Sciatic nerve (tissue), 2 donors: ENCODE measurements around the gene ARRDC1. TPM values are rescaled to one million over a fixed set of nuclear protein-coding genes. Genes with fewer than 3 reads are reported as not detected.

Experiments used
- ATAC-seq: fragments of 200-7000 bp; cut with Tn5 transposase; one replicate; pipeline ENCODE4 v1.9.1; 2020; ENCODE audit warnings: mild to moderate bottlenecking, moderate library complexity
- DNase-seq: peaks from one replicate; pipeline ENCODE4 v3.0.0-alpha.2; 2020; ENCODE audit warnings: low spot score
- intact Hi-C: fragments of 100-400 bp; cut with DNase I; formaldehyde crosslinking; loops from one replicate; pipeline ENCODE4 v1.14.2; 2022
- total RNA-seq: library from RNA; stranded (reverse); fragmentation: NEBNext Ultra II Directional; extraction: Animal tissue kit (Norgen Biotek cat#: 25700); gene quantifications from one replicate; pipeline ENCODE4 v1.2.1, GENCODE V29; 2021
- donor health status: DM: no; HTN: no; CAD: no.
- donor health status: DM: no; HTN: no; CAD: no.

ARRDC1 gene
- total RNA-seq, 1 donor from 2014 or later, result 30.6 TPM

DNA sequence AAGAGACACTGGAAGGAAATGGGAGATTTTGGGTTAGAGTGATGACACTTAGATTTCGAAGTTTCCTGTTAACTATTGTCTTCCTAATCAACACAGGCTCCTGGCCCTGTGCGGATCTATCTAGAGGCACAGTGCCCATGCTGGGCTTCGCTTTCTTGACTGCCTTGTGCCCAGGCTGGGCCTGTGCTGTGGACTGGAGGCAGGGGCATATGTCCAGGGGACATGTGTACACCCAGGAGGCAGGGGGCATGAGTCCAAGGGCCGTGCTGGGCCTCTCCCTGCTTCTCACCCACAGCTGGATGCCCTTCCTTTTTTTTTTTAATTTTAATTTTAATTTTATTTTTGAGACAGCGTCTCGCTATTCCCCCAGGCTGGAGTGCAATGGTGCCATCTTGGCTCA is 50.9 kb downstream of the ARRDC1 start:
- intact Hi-C loops, result no loop called here
- ATAC-seq (no peak), DNase-seq (no peak)

DNA sequence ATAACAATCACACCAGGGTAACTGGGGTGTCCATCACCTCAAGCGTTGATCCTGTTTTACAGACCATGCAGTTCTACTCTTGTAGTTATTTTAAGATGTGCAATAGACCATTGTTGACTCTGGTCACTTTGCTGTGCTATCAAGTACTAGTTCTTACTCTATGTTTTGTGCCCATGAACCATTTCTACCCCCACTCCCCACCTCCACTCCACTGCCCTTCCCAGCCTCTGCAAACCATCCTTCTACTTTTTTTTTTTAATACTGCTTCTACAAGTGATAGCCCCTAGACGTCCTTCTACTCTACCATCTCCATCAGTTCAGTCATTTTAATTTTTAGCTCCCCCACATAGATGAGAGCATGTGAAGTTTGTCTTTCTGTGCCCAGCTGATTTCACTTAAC is 52.1 kb downstream of the ARRDC1 start:
- ATAC-seq, result no peak
- no peak for DNase-seq
- intact Hi-C loops, result no loop called here

DNA sequence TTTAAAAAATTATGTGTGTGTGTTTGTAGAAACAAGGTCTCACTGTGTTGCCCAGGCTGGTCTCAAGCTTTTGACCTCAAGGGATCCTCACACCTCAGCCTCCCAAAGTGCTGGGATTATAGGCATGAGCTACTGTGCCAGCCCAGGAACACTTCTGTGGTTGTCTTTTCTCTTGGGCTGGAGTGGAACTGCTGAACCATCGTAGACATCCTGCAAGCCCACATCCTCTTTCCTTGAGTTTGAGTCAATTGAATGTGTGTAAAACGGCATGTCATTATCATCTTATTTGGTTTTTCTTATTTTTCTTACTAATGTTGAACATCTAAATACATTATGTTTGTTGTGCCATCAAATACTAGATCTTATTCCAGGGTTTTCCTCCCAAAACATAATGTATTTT is 53.3 kb downstream of the ARRDC1 start:
- no peak for ATAC-seq
- intact Hi-C loops, result no loop called here
- DNase-seq, result no peak

DNA sequence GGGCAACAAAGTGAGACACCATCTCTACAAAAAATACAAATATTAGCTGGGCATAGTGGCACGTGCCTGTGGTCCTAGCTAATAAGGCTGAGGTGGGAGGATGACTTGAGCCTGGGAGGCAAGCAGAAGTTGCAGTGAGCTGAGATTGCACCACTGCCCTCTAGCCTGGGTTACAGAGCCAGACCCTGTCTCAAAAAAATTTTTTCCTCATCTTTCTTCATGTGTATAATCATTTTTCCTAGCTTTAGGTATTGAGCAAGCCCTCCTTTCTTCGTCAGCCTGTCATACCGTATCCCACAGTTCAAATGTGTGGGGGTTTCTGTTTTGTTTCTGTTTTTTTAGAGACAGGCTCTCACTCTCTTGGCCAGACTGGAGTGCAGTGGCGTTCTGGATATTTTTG is 54.7 kb downstream of the ARRDC1 start:
- intact Hi-C loops, result no loop called here
- no peak for DNase-seq
- peak; percentile 39 for ATAC-seq

DNA sequence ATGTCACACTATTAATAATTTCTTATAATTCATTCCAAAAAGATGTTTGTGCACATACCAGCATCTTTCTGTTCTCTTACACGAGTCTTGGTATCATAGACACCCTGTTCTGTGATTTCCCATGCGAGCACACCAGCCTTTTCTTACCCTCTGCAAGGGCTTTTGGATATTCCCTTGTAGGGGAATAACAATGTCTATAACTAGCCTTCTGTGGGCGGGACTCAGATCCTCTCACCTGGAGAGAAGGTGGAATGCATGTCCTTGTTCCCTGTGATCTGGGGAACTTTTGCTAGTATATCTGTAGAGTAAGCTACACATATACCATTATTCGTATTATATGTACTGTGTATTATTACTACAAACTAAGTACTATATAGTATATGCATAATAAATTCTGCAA is 58.1 kb downstream of the ARRDC1 start:
- no peak for DNase-seq
- no peak for ATAC-seq
- intact Hi-C loops, result no loop called here

DNA sequence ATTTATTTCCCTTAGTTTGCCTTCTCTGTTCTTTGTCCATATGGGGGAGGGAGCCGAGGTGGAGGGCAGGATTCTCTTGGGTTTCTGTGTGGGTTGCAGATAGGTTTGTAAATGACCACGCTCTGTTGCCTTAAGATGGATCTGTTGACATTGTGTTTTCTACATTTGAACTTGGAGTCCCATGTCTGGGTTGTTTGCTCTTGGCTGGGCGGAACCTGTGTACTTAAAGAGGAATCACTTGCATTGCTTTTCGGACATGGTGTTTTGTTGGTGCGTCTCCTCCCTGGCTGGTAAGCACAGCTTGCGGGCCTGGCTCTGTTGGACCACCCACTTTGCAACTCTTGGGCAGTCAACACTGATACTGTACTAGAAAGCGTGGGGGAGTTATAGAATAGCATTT is 59.2 kb downstream of the ARRDC1 start:
- intact Hi-C loops, result no loop called here
- DNase-seq, result no peak
- peak; percentile 56 for ATAC-seq

Other genes starting within 250 kb of the ARRDC1 start
- 48.1 TPM for gene EXD3, start 182.5 kb upstream of the ARRDC1 start, total RNA-seq
- 7.4 TPM for gene NOXA1, start 182.3 kb upstream of the ARRDC1 start, total RNA-seq
- not detected for gene ENTPD8, start 164.3 kb upstream of the ARRDC1 start, total RNA-seq
- 50.4 TPM for gene NSMF, start 146.4 kb upstream of the ARRDC1 start, total RNA-seq
- gene PNPLA7, start 55.3 kb upstream of the ARRDC1 start, total RNA-seq, result 18.3 TPM
- gene MRPL41, start 53.8 kb upstream of the ARRDC1 start, total RNA-seq, result 61.1 TPM
- 33.1 TPM for gene DPH7, start 26.8 kb upstream of the ARRDC1 start, total RNA-seq
- gene ZMYND19, start 15.2 kb upstream of the ARRDC1 start, total RNA-seq, result 15.6 TPM
- gene EHMT1, start 13.3 kb downstream of the ARRDC1 start, total RNA-seq, result 104 TPM